DOHH2 (cell line): ENCODE measurements around the gene DMRTA2.

ENCODE experiments used
- CTCF ChIP-seq: fragments of 200-600 bp; sonication (generic); IDR thresholded peaks from one replicate; pipeline ENCODE4 v1.5.1; 2014; ENCODE audit warnings: antibody characterized with exemption, mild to moderate bottlenecking, low read depth, low read length; ENCODE audit not compliant: poor library complexity, severe bottlenecking
- EZH2phosphoT487 ChIP-seq: fragments of 200-600 bp; sonication (generic); IDR thresholded peaks from 2 replicates; pipeline ENCODE4 v1.6.1; 2017; ENCODE audit warnings: borderline replicate concordance, mild to moderate bottlenecking, antibody characterized with exemption, low read length, moderate library complexity, mixed read lengths

- TF ChIP-seq CTCF, result no peak
- TF ChIP-seq EZH2phosphoT487, result no peak
Observed at GRCh38 chr1:50462964-50463363, 39.7 kb upstream of the DMRTA2 start.
